Measurements from ENCODE around the gene RPTOR. TPM values are rescaled to one million over a fixed set of nuclear protein-coding genes. Genes with fewer than 3 reads are reported as not detected.

Gene RPTOR
- total RNA-seq, 1 donor = 27.9 TPM

DNA sequence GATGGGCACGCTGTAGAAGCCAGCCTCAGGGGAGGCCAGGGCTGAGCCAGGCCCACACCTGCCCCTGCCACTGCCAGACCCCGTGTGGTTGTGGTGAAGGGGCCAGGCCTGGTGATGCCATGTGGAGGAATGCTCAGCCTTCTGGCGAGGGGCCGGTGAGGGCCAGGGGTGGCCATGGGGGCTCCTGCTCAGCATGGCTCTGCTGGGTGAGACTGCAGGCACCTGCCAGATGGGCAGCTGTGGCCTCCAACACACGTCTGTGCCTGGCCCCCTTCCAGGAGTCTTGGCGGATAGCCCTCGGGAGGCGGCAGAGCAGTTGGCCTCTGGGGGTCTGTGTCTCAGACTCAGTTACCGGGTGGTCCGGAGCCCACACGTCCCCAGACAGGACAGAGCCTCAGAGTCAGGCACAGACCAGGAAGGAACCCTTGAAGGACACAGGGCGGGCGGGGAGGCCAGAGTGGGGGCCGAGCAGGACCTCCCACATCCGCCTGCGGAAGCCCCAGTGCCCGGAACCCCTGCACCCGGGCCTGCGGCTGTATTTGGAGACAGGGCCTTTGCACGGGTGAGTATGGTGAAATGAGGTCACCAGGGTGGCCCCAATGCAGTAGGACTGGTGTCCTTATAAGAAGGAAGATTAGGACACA is 424.5 kb downstream of the RPTOR start:
- H3K36me3 ChIP-seq (ENCODE audit: insufficient read depth, low read length) = no peaks in the 10 kb centered on the region
- no peak overlapping the region for H2AFZ ChIP-seq (ENCODE audit: low read length)
- peaks cover 31% of the 10 kb centered on the region for H3K27me3 ChIP-seq (ENCODE audit: insufficient read depth, low read length)
- DNase-seq (ENCODE audit: insufficient read length, low spot score, missing footprints) = no peak
- peak overlapping the region; percentile 63 for H3K4me2 ChIP-seq (ENCODE audit: insufficient read depth, low read length)
- peaks cover 11% of the 10 kb centered on the region for H3K4me1 ChIP-seq (ENCODE audit: insufficient read depth, low read length)
- no peak overlapping the region for H3K4me3 ChIP-seq (ENCODE audit: insufficient read depth, low read length)
- TF ChIP-seq, protein P1, sequence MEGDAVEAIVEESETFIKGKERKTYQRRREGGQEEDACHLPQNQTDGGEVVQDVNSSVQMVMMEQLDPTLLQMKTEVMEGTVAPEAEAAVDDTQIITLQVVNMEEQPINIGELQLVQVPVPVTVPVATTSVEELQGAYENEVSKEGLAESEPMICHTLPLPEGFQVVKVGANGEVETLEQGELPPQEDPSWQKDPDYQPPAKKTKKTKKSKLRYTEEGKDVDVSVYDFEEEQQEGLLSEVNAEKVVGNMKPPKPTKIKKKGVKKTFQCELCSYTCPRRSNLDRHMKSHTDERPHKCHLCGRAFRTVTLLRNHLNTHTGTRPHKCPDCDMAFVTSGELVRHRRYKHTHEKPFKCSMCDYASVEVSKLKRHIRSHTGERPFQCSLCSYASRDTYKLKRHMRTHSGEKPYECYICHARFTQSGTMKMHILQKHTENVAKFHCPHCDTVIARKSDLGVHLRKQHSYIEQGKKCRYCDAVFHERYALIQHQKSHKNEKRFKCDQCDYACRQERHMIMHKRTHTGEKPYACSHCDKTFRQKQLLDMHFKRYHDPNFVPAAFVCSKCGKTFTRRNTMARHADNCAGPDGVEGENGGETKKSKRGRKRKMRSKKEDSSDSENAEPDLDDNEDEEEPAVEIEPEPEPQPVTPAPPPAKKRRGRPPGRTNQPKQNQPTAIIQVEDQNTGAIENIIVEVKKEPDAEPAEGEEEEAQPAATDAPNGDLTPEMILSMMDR (IDR thresholded peaks at IDR 0.05; ENCODE audit: extremely low read depth, low read depth, low read length) = no peak
- H4K20me1 ChIP-seq (ENCODE audit: insufficient read depth, low read length) = no peaks in the 10 kb centered on the region
- no peaks in the 10 kb centered on the region for H3K79me2 ChIP-seq (ENCODE audit: insufficient read depth, low read length)
- H3K27ac ChIP-seq (ENCODE audit: low read depth, low read length) = no peak overlapping the region
- no peaks in the 10 kb centered on the region for H3K9me3 ChIP-seq (ENCODE audit: low read depth, low read length)

DNA sequence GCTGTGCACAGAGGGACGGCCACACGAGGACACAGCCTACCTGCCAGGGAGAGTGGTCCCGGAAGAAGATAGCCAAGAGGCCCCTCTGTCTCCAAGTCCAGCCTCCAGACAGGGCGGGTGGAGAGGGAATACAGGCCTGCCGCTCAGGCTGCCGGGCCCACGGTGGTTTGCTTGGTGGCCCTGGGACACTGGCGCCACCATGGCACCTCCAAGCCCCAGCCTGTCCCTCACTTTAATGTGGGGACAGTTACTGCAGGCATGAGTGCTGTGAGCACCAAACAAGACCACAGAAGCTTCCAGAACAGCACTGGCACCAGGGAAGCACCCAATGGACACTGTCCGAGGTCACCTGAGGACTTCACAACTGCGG is 425.0 kb downstream of the RPTOR start:
- Histone ChIP-seq H3K4me2 (ENCODE audit: insufficient read depth, low read length) (no peak overlapping the region), H3K36me3 (ENCODE audit: insufficient read depth, low read length) (no peaks in the 10 kb centered on the region), H3K4me1 (ENCODE audit: insufficient read depth, low read length) (peaks cover 11% of the 10 kb centered on the region), H4K20me1 (ENCODE audit: insufficient read depth, low read length) (no peaks in the 10 kb centered on the region), H3K27ac (ENCODE audit: low read depth, low read length) (no peak overlapping the region), H3K79me2 (ENCODE audit: insufficient read depth, low read length) (no peaks in the 10 kb centered on the region), H3K27me3 (ENCODE audit: insufficient read depth, low read length) (peaks cover 31% of the 10 kb centered on the region), H2AFZ (ENCODE audit: low read length) (no peak overlapping the region), H3K4me3 (ENCODE audit: insufficient read depth, low read length) (no peak overlapping the region), H3K9me3 (ENCODE audit: low read depth, low read length) (no peaks in the 10 kb centered on the region)
- DNase-seq (ENCODE audit: insufficient read length, low spot score, missing footprints) = no peak
- TF ChIP-seq, protein P1 (IDR thresholded peaks at IDR 0.05; ENCODE audit: extremely low read depth, low read depth, low read length) = no peak

GRCh38 chr17:80970044-80970761 is 425.6 kb downstream of the RPTOR start:
- Histone ChIP-seq H3K9me3 (ENCODE audit: low read depth, low read length) (no peaks in the 10 kb centered on the region), H3K27me3 (ENCODE audit: insufficient read depth, low read length) (peaks cover 31% of the 10 kb centered on the region), H3K36me3 (ENCODE audit: insufficient read depth, low read length) (no peaks in the 10 kb centered on the region), H3K27ac (ENCODE audit: low read depth, low read length) (no peak overlapping the region), H3K4me3 (ENCODE audit: insufficient read depth, low read length) (no peak overlapping the region), H2AFZ (ENCODE audit: low read length) (no peak overlapping the region), H3K4me1 (ENCODE audit: insufficient read depth, low read length) (peaks cover 11% of the 10 kb centered on the region), H4K20me1 (ENCODE audit: insufficient read depth, low read length) (no peaks in the 10 kb centered on the region), H3K4me2 (ENCODE audit: insufficient read depth, low read length) (no peak overlapping the region), H3K79me2 (ENCODE audit: insufficient read depth, low read length) (no peaks in the 10 kb centered on the region)
- DNase-seq (ENCODE audit: insufficient read length, low spot score, missing footprints) = peak; percentile 97
- TF ChIP-seq, protein P1 (IDR thresholded peaks at IDR 0.05; ENCODE audit: extremely low read depth, low read depth, low read length) = peak; percentile 35
